Aorta (tissue), 5 donors: ENCODE data around the gene CHTOP. TPM values are rescaled to one million over a fixed set of nuclear protein-coding genes. Genes with fewer than 3 reads are reported as not detected.
A peak's percentile ranks its signal among the peaks of the same experiment; 100 is the strongest.

ENCODE experiments used
- ATAC-seq: fragments of 200-7000 bp; cut with Tn5 transposase; one replicate; pipeline ENCODE4 v1.9.1; 2022; ENCODE audit warnings: moderate library complexity; ENCODE audit not compliant: low FRiP score
- DNase-seq, 2 donors: peaks; one replicate each; pipeline ENCODE4 v3.0.0-alpha.2; 2020
- H3K27ac ChIP-seq, 2 donors: one replicate each; pipeline ENCODE4 v1.5.1; 2013; ENCODE audit warnings: low read length in 2 of 2, mild to moderate bottlenecking in 2 of 2, moderate library complexity in 2 of 2, control low read depth in 1 of 2, inconsistent platforms in 1 of 2, low read depth in 1 of 2
- H3K27me3 ChIP-seq, 2 donors: one replicate each; pipeline ENCODE4 v1.6.1; 2013; ENCODE audit warnings: control low read depth in 1 of 2, low read length in 1 of 2, mild to moderate bottlenecking in 1 of 2, moderate library complexity in 1 of 2; ENCODE audit not compliant: insufficient read depth in 2 of 2, control insufficient read depth in 1 of 2
- H3K36me3 ChIP-seq, 2 donors: one replicate each; pipeline ENCODE4 v1.6.1; 2013; ENCODE audit warnings: control low read depth in 1 of 2, low read length in 1 of 2, mild to moderate bottlenecking in 1 of 2; ENCODE audit not compliant: insufficient read depth in 2 of 2, control insufficient read depth in 1 of 2
- H3K4me1 ChIP-seq, 2 donors: one replicate each; pipeline ENCODE4 v1.6.1; 2013; ENCODE audit warnings: low read length in 2 of 2, control low read depth in 1 of 2, mild to moderate bottlenecking in 1 of 2, moderate library complexity in 1 of 2; ENCODE audit not compliant: insufficient read depth in 2 of 2, control insufficient read depth in 1 of 2
- H3K4me3 ChIP-seq, 2 donors: one replicate each; pipeline ENCODE4 v1.5.1; 2013; ENCODE audit warnings: low read length in 2 of 2, control low read depth in 1 of 2, mild to moderate bottlenecking in 1 of 2
- H3K9me3 ChIP-seq: one replicate; pipeline ENCODE4 v1.6.1; 2013; ENCODE audit warnings: mild to moderate bottlenecking, low read length; ENCODE audit not compliant: control insufficient read depth
- WGBS, 2 donors: extraction: QIAGEN DNeasy Blood & Tissue Kit; methylation state at CpG; one replicate each; pipeline ENCODE4 v1.1.7; 2013; 5-methylcytosine and 5-hydroxymethylcytosine counted together
- intact Hi-C, 2 donors: fragments of 100-400 bp; cut with DNase I; formaldehyde crosslinking; loops; one replicate each; pipeline versions ENCODE4 v1.14.2 to v1.15.0; 2022
- polyA plus RNA-seq, 2 donors: library from polyadenylated mRNA; stranded (reverse); fragments of 200-250 nt; gene quantifications; one replicate each; pipeline ENCODE4 v1.2.3, GENCODE V29; 2013
- total RNA-seq, 2 donors: library from RNA; stranded (reverse); fragmentation: NEBNext Ultra II Directional; extraction: Animal tissue kit (Norgen Biotek cat#: 25700); gene quantifications; one replicate each; pipeline ENCODE4 v1.2.1, GENCODE V29; 2021
- donor health status: healthy with polysubstance abuse.
- donor health status: Bipolar disorder and iron deficiency.
- donor health status: DM: no; HTN: no; CAD: no.
- donor health status: DM: no; HTN: no; CAD: no.
- donor health status: DM: yes; HTN: yes; CAD: no.

The CHTOP gene
- total and polyA plus RNA-seq, 4 donors: 34.4 to 57.0 (median 53.0) TPM

- Histone ChIP-seq H3K4me1 (no peaks in the 10 kb centered on the region), H3K4me3 (no peak overlapping the region), H3K27me3 (no peaks in the 10 kb centered on the region), H3K36me3 (peaks cover 0 to 4% of the 10 kb centered on the region in 2 donors), H3K27ac (no peak overlapping the region), H3K9me3 (no peaks in the 10 kb centered on the region)
- ATAC-seq (no peak), DNase-seq (no peak)
- WGBS, 2 donors: 84 to 86% methylated on average over 7 of the region's 7 CpGs
- intact Hi-C loops: no loop called here
These were observed 35.3 kb upstream of the CHTOP start for GRCh38 chr1:153598309-153599172.

GRCh38 chr1:153599847-153600246 is 34.0 kb upstream of the CHTOP start:
- DNase-seq (no peak), ATAC-seq (no peak)
- Histone ChIP-seq H3K4me3 (no peak overlapping the region), H3K9me3 (no peaks in the 10 kb centered on the region), H3K27me3 (no peaks in the 10 kb centered on the region), H3K4me1 (no peaks in the 10 kb centered on the region), H3K36me3 (peaks cover 0 to 2% of the 10 kb centered on the region in 2 donors), H3K27ac (no peak overlapping the region)
- intact Hi-C loops: no loop called here
- 78 to 81% methylated on average over 7 of the region's 7 CpGs for WGBS, 2 donors

GRCh38 chr1:153602749-153603148 is 31.1 kb upstream of the CHTOP start:
- Histone ChIP-seq H3K27me3 (no peaks in the 10 kb centered on the region), H3K4me1 (no peaks in the 10 kb centered on the region), H3K27ac (no peak overlapping the region), H3K9me3 (no peaks in the 10 kb centered on the region), H3K4me3 (no peak overlapping the region), H3K36me3 (peaks cover 0 to 3% of the 10 kb centered on the region in 2 donors)
- DNase-seq (no peak), ATAC-seq (no peak)
- intact Hi-C loops: no loop called here
- WGBS, 2 donors: 93 to 94% methylated on average over 6 of the region's 6 CpGs

- H3K27ac ChIP-seq: no peak overlapping the region
- intact Hi-C loops: no loop called here
- DNase-seq: no peak
- H3K36me3 ChIP-seq: peaks cover 0 to 3% of the 10 kb centered on the region in 2 donors
- no peak for ATAC-seq
- H3K9me3 ChIP-seq: no peaks in the 10 kb centered on the region
- H3K27me3 ChIP-seq: no peaks in the 10 kb centered on the region
- H3K4me3 ChIP-seq: no peak overlapping the region
- 93% methylated on average over 11 of the region's 11 CpGs for WGBS, 2 donors
- H3K4me1 ChIP-seq: no peaks in the 10 kb centered on the region
These were observed 27.7 kb upstream of the CHTOP start for GRCh38 chr1:153606194-153606593.

- H3K27ac ChIP-seq: no peak overlapping the region
These were observed 26.5 kb upstream of the CHTOP start for GRCh38 chr1:153607381-153607780.

GRCh38 chr1:153608089-153608682 is 25.7 kb upstream of the CHTOP start:
- Histone ChIP-seq H3K4me3 (no peak overlapping the region), H3K9me3 (no peaks in the 10 kb centered on the region), H3K27me3 (no peaks in the 10 kb centered on the region), H3K4me1 (no peaks in the 10 kb centered on the region), H3K27ac (peak overlapping the region; percentile 2 to 61), H3K36me3 (peaks cover 0 to 3% of the 10 kb centered on the region in 2 donors)
- DNase-seq (peak in 1 of 2 donors; percentile 71), ATAC-seq (no peak)
- intact Hi-C loops: no loop called here
- WGBS, 2 donors: 69 to 84% methylated on average over 7 of the region's 7 CpGs

More at GRCh38 chr1:153607381-153607780, 26.5 kb upstream of the CHTOP start:
- DNase-seq: peak in 1 of 2 donors; percentile 70
- Histone ChIP-seq H3K9me3 (no peaks in the 10 kb centered on the region), H3K4me3 (no peak overlapping the region), H3K36me3 (peaks cover 0 to 3% of the 10 kb centered on the region in 2 donors), H3K27me3 (no peaks in the 10 kb centered on the region), H3K4me1 (no peaks in the 10 kb centered on the region)
- WGBS, 2 donors: 92 to 94% methylated on average over 8 of the region's 8 CpGs
- intact Hi-C loops: no loop called here
- no peak for ATAC-seq

GRCh38 chr1:153608742-153609584 is 24.9 kb upstream of the CHTOP start:
- DNase-seq (peak; percentile 77 to 90), ATAC-seq (peak; percentile 76)
- Histone ChIP-seq H3K4me1 (no peaks in the 10 kb centered on the region), H3K9me3 (no peaks in the 10 kb centered on the region), H3K27me3 (no peaks in the 10 kb centered on the region), H3K4me3 (no peak overlapping the region), H3K27ac (peak overlapping the region in 1 of 2 donors; percentile 61), H3K36me3 (peaks cover 0 to 2% of the 10 kb centered on the region in 2 donors)
- WGBS, 2 donors: 26 to 29% methylated on average over 17 to 19 of the region's 19 CpGs
- intact Hi-C loops: no loop called here

- Histone ChIP-seq H3K36me3 (peaks cover 0 to 2% of the 10 kb centered on the region in 2 donors), H3K4me1 (no peaks in the 10 kb centered on the region), H3K27me3 (no peaks in the 10 kb centered on the region), H3K9me3 (no peaks in the 10 kb centered on the region), H3K4me3 (no peak overlapping the region), H3K27ac (peak overlapping the region in 1 of 2 donors; percentile 55)
- intact Hi-C loops: no loop called here
- DNase-seq: no peak
- WGBS, 2 donors: 30 to 43% methylated on average over 6 of the region's 6 CpGs
- no peak for ATAC-seq
These were observed 24.3 kb upstream of the CHTOP start for GRCh38 chr1:153609585-153609907.
